Renal cortical epithelial cell (primary cell): ENCODE measurements around the gene NFYB. TPM values are rescaled to one million over a fixed set of nuclear protein-coding genes. Genes with fewer than 3 reads are reported as not detected.
"Not testable (repeated sequence)": the region's sequence is repeated elsewhere in the genome, so short reads cannot be mapped to it uniquely, and the experiment has no call there.

ENCODE experiments used
- DNase-seq: peaks from one replicate; pipeline ENCODE4 v3.0.0-alpha.2; 2011; ENCODE audit warnings: low read depth
- total RNA-seq: library from RNA; depleted of rRNA; stranded (reverse); fragments of >200 nt; gene quantifications from 2 replicates; pipeline ENCODE4 v1.2.3, GENCODE V29; 2014

The NFYB gene
- total RNA-seq, result 22.5 and 23.6 TPM in 2 replicates

DNA sequence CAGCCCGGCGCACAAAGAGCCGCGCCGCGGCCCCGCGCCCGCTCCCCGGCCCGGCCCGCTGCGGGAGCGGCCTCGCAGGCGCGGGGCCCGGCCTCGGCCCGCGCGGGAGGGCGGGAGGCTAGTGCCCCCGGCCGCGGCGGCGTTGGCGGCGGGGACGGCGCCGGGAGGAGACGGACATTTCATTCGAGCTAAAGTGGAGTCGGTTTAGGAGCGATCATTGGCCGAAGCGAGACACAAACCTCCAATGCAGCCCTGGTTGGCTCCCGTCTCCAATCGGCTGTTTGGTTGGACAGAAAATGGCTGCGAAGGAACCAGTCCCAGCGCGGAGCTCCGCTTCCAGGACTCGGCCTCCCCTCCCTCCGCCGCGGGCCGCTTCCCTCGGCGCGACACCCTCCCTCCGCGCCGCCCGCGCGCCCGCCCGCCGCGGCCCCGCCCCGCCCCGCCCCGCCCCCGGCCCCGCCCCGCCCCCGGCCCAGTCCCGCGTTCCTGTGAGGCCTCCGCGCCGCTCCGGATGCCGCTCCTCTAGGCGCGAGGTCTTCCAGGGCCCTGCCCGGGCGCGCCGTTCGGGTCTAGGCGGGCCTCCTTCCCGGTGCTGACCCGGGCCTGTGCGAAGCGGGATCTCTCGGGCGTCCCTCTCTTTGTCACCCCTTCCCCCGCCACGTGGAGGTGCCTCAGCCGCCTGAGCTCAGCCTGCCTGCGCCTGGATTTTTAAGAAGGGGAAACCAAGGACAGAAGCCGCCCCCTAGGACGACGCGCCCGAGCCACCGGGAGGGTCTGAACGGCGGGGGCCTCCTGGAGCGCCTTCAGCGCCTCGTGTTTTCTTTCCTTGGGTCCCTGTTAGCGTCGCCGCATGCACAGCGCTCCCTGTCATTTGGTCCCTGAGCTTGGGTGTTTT is at the start of gene NFYB:
NFYB (minus strand) TSS at position 309 of the 895 bp plus-strand sequence. CDS start 2,757 bp downstream, outside the sequence.
- DNase-seq, result peak; percentile 95

- DNase-seq, result no peak
These were observed 49.6 kb upstream of the NFYB start for GRCh38 chr12:104187446-104188155.

DNA sequence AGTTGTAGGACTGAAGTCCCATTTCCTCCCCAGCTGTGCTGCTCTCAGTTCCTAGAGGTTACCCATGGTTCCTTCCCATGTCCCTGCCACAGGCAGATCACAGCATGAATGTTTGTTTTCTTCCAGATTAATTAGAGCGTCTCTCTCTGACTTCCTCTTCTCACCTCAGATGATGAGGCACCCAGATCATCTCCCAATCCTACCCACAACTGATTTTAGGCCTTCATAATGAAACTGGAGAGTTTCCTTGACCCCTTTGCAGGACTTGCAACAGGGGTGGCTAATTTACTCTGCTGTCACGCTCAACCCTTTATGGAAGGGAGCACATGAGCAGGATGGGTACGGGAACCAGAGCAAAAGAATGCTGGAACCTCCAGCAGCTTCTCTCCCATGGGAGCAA is 45.4 kb upstream of the NFYB start:
- no peak for DNase-seq

GRCh38 chr12:104182621-104183378 is 44.8 kb upstream of the NFYB start:
- DNase-seq, result no peak

DNA sequence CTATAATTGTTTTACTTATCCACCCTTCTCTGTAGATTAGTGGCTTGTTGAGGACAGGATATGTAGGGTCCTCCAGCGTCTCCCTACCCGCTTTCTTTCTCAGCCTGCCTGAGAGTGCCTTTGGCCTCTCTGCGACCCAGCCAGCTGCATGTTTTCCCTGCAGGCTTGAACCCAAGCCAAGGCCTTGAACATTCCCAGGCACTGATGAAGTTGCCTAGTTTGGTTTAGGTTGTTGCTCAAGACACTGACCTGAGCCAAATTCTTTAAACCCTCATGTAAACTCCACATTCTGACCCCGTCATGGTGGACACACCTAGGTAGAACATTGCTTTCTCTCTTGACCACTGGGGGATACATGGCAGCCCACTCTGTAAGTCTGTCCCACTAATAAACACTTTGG is 44.1 kb upstream of the NFYB start:
- peak; percentile 73 for DNase-seq

DNA sequence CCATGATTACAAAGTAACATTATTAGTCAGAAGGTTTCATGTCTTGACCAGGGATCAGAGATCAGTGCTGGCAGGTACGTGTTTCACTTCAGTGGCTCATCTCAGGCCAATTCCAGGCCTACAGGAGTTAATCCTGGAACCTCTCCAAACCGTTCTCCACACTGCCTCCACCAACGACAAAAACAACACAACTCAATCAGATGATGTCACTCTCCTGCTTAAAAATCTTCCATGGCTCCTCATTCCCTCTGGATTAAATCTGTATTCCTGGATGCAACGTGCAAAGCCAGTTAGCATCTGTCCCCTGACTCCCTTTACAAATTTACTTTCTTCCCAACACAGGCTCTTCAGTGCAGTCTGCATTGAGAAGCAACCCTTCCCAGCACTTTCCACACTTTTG is 43.3 kb upstream of the NFYB start:
- DNase-seq, result peak; percentile 91

- DNase-seq, result no peak
These were observed 42.4 kb upstream of the NFYB start for GRCh38 chr12:104180374-104180773.

GRCh38 chr12:104177663-104178501 is 39.9 kb upstream of the NFYB start:
- peak; percentile 98 for DNase-seq

DNA sequence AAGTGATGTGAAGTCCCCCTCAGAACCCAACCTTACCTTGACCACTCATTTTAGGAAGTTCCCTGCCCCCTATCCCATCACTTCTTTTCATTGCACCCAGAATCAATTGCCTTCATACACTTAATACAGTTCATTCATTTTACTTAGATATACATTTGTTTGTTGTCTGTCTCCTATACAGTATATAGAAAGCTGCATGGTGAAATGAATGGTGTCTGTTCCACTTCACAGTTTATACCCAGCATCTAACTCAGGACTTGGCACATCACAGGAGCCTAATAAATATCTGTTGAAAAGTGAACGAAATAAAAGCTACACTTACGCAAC is 39.3 kb upstream of the NFYB start:
- no peak for DNase-seq

- DNase-seq, result no peak
These were observed 37.8 kb upstream of the NFYB start for GRCh38 chr12:104175726-104176247.

GRCh38 chr12:104173804-104174203 is 35.8 kb upstream of the NFYB start:
- not testable (repeated sequence) for DNase-seq

DNA sequence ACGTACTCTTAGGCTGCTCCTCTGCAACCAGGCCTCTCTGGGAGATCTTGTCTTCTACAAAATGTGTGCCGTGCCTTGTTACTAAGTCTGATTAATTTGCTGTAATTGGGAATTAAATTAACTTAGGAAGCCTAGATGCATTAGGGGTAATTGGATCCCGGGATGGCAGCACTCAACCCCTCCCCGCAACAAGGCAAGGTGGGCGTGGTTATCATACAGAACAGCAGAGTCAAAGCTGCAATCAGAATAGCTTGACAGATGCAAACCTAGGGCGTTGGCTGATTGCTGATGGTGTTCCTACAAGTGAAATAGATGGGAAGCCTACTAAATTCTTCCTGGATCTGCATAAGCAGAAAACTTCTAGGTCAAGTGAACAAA is 34.5 kb upstream of the NFYB start:
- DNase-seq, result no peak

DNA sequence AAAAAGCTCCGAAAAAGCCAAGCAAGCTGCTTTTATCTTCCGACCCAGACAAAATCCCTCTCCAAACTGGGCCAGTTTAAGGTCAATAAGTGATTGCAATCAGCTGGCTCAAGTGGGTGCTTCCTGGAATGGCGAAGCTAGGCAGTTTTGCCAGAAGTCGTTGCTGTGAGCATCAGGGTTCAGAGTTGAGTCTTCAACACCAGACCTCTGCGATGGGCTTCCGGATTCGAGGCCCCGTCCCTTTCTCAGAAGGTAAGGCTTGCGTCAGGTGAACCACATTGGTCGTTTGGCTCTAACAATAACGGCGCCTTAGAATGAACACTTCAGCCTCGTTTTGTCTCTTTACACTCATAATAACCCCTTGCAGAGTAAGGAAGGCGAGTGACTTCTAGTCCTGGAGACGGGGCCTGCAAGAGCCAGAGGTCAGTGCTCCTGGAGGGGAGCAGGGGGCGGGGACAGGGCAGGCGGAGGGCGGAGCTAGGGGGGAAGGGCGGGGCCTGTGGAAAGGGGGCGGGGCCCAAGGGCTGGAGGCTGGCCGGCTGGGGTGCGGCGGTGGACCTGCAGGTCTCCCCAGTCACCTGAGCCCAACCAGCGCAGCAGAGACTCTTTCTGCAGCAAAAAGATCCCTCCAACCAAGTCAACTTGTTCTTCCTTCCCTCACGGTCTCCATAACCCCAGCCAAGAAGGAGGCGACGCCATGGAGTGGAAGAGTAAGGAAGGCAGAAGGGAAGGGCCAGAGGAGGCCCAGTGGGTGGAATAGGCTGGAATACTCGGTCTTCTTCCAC is 34.0 kb upstream of the NFYB start:
- no peak for DNase-seq

- no peak for DNase-seq
These were observed 30.6 kb upstream of the NFYB start for GRCh38 chr12:104168596-104168995.

GRCh38 chr12:104167519-104168458 is 29.8 kb upstream of the NFYB start:
- no peak for DNase-seq

GRCh38 chr12:104166465-104166864 is 28.5 kb upstream of the NFYB start:
- DNase-seq, result no peak

- DNase-seq, result no peak
These were observed 27.8 kb upstream of the NFYB start for GRCh38 chr12:104165801-104166200.

- no peak for DNase-seq
These were observed 26.6 kb upstream of the NFYB start for GRCh38 chr12:104164634-104165033.

GRCh38 chr12:104163631-104164030 is 25.6 kb upstream of the NFYB start:
- DNase-seq, result no peak
